Measurements from ENCODE around the gene WFDC13. TPM values are rescaled to one million over a fixed set of nuclear protein-coding genes. Genes with fewer than 3 reads are reported as not detected.
"Not testable (repeated sequence)": the region's sequence is repeated elsewhere in the genome, so short reads cannot be mapped to it uniquely, and the experiment has no call there.

Gene WFDC13, protein sequence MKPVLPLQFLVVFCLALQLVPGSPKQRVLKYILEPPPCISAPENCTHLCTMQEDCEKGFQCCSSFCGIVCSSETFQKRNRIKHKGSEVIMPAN
- total RNA-seq (2014; rRNA removed; shearing (Covaris generic)) = not detected in 2 replicates
- polyA plus RNA-seq (2016; fragmentation: Nextera tagmentation; extraction: Ambion mirVana) = not detected in 2 replicates

DNA sequence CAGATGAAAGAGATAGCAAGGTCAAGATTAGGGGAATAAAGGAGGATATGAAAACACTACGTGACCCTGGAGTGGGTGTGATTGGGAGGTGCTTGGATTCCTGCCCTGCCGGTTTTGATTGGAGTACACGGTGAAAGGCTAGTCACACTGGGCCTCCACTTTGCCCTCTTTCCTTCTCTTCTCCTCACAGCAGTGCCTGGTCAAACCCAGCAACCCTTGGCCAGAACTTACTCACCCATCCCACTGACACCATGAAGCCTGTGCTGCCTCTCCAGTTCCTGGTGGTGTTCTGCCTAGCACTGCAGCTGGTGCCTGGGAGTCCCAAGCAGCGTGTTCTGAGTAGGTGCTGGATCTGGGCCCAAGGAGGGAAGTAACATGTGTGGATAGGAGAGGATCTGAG is at the start of gene WFDC13:
Gene WFDC13, plus strand, starts transcription at position 166 of the 400 bp plus-strand sequence. Its CDS starts 86 bp downstream, at position 252.
- Histone ChIP-seq H2AFZ (no peak within 1 kb of the TSS), H3K4me2 (ENCODE audit: unreplicated experiment) (no peak within 1 kb of the TSS), H3K9me2 (ENCODE audit: insufficient read depth) (no peaks in the 10 kb centered on the region), H3K27ac (no peak within 1 kb of the TSS), H3K36me3 (ENCODE audit: low read depth) (no peaks in the 10 kb centered on the region), H3K27me3 (replicated peaks; ENCODE audit: insufficient read depth) (no peaks in the 10 kb centered on the region), H3K9me3 (ENCODE audit: low read depth) (no peaks in the 10 kb centered on the region), H3K9ac (no peak within 1 kb of the TSS), H3K79me2 (ENCODE audit: insufficient read depth) (no peaks in the 10 kb centered on the region), H3F3A (ENCODE audit: insufficient read depth) (no peaks in the 10 kb centered on the region), H3K4me3 (no peak within 1 kb of the TSS), H3K4me1 (ENCODE audit: insufficient read depth) (no peaks in the 10 kb centered on the region), H4K20me1 (ENCODE audit: insufficient read depth) (no peaks in the 10 kb centered on the region)
- 55 to 63% methylated on average over 4 of the region's 4 CpGs for WGBS, 2 experiments (ENCODE audit: low coverage in 1 of 2, low lambda C conversion rate in 2 of 2, missing lambda C conversion rate in 2 of 2)
- in situ Hi-C loops (cut with MboI) = no loop called here
- DNase-seq = no peak
- TF ChIP-seq EZH2phosphoT487 (IDR thresholded peaks at IDR 0.05; ENCODE audit: insufficient read depth, low read depth) (no peak), EZH2 (IDR thresholded peaks at IDR 0.05; ENCODE audit: insufficient read depth, poor library complexity, severe bottlenecking) (no peak)

DNA sequence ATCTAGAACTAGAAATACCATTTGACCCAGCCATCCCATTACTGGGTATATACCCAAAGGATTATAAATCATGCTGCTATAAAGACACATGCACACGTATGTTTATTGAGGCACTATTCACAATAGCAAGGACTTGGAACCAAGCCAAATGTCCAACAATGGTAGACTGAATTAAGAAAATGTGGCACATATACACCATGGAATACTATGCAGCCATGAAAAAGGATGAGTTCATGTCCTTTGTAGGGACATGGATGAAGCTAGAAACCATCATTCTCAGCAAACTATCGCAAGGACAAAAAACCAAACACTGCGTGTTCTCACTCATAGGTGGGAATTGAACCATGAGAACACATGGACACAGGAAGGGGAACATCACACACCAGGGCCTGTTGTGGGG is 44.8 kb upstream of the WFDC13 start:
- H4K20me1 ChIP-seq (ENCODE audit: insufficient read depth); H3K4me3 ChIP-seq; DNase-seq; H3K9ac ChIP-seq; H3F3A ChIP-seq (ENCODE audit: insufficient read depth); H3K27me3 ChIP-seq (replicated peaks; ENCODE audit: insufficient read depth); in situ Hi-C loops (cut with MboI); H3K79me2 ChIP-seq (ENCODE audit: insufficient read depth); H3K36me3 ChIP-seq (ENCODE audit: low read depth); H3K9me2 ChIP-seq (ENCODE audit: insufficient read depth); H3K4me1 ChIP-seq (ENCODE audit: insufficient read depth); H3K27ac ChIP-seq; H3K9me3 ChIP-seq (ENCODE audit: low read depth); H3K4me2 ChIP-seq (ENCODE audit: unreplicated experiment); H2AFZ ChIP-seq: not testable (repeated sequence)
- WGBS, 2 experiments (ENCODE audit: low coverage in 1 of 2, low lambda C conversion rate in 2 of 2, missing lambda C conversion rate in 2 of 2) = 21 to 56% methylated on average over 3 of the region's 3 CpGs

DNA sequence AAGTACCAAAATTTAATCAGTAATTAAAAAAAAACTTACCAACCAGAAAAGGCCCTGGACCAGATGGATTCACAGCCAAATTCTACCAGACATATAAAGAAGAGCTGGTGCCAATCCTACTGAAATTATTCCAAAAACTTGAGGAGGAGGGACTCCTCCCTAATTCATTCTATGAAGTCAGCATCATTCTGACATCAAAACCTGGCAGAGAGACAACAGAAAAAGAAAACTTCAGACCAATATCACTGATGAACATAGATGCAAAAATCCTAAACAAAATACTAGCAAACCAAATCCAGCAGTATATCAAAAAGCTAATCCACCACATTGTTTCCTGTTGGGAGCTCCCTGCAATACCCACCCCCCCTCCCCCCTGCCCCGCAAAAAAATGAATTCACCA is 31.7 kb upstream of the WFDC13 start, which contains the start of gene WFDC11:
Gene WFDC11, minus strand, starts transcription at position 101 of the 400 bp plus-strand sequence. CDS start 19,639 bp downstream, outside the sequence.
- Histone ChIP-seq H3K4me2 (ENCODE audit: unreplicated experiment) (no peak within 1 kb of the TSS), H3F3A (ENCODE audit: insufficient read depth) (no peaks in the 10 kb centered on the region), H3K9me3 (ENCODE audit: low read depth) (no peaks in the 10 kb centered on the region), H3K9ac (no peak within 1 kb of the TSS), H3K27ac (no peak within 1 kb of the TSS), H3K4me1 (ENCODE audit: insufficient read depth) (no peaks in the 10 kb centered on the region), H3K9me2 (ENCODE audit: insufficient read depth) (no peaks in the 10 kb centered on the region), H4K20me1 (ENCODE audit: insufficient read depth) (no peaks in the 10 kb centered on the region), H3K79me2 (ENCODE audit: insufficient read depth) (no peaks in the 10 kb centered on the region), H3K36me3 (ENCODE audit: low read depth) (no peaks in the 10 kb centered on the region), H3K4me3 (no peak within 1 kb of the TSS), H3K27me3 (replicated peaks; ENCODE audit: insufficient read depth) (no peaks in the 10 kb centered on the region; the same call in none of the 2 replicates), H2AFZ (no peak within 1 kb of the TSS)
- TF ChIP-seq EZH2phosphoT487 (IDR thresholded peaks at IDR 0.05; ENCODE audit: insufficient read depth, low read depth) = no peak
- TF ChIP-seq EZH2 (IDR thresholded peaks at IDR 0.05; ENCODE audit: insufficient read depth, poor library complexity, severe bottlenecking) = no peak
- in situ Hi-C loops (cut with MboI) = no loop called here
- WGBS, 2 experiments (ENCODE audit: low coverage in 1 of 2, low lambda C conversion rate in 2 of 2, missing lambda C conversion rate in 2 of 2) = 39 to 70% methylated on average over 1 of the region's 1 CpG
- DNase-seq = no peak

DNA sequence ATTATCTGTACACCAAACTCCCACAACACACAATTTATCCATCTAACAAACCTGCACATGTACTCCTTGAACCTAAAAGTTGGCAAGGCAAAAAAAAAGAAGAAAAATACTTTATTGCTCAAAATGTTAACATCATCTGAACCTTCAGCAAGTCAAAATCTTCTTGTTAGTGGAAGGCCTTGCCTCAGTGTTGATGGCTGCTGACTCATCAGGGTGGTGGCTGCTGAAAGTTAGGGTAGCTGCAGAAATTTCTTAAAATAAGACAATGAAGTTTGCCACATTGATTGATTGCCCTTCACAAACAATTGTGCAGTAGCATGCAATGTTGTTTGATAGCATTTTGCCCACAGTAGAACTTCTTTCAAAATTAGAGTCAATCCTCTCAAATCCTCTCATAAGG is 29.1 kb upstream of the WFDC13 start:
- H3F3A ChIP-seq (ENCODE audit: insufficient read depth) = no peaks in the 10 kb centered on the region
- H3K4me1 ChIP-seq (ENCODE audit: insufficient read depth) = no peaks in the 10 kb centered on the region
- H3K4me2 ChIP-seq (ENCODE audit: unreplicated experiment) = no peak overlapping the region
- H3K27me3 ChIP-seq (replicated peaks; ENCODE audit: insufficient read depth) = no peaks in the 10 kb centered on the region; the same call in none of the 2 replicates
- H4K20me1 ChIP-seq (ENCODE audit: insufficient read depth) = no peaks in the 10 kb centered on the region
- no peaks in the 10 kb centered on the region for H3K36me3 ChIP-seq (ENCODE audit: low read depth)
- no peak overlapping the region for H3K9ac ChIP-seq
- no peak overlapping the region for H3K27ac ChIP-seq
- DNase-seq = no peak
- H3K79me2 ChIP-seq (ENCODE audit: insufficient read depth) = no peaks in the 10 kb centered on the region
- TF ChIP-seq EZH2phosphoT487 (IDR thresholded peaks at IDR 0.05; ENCODE audit: insufficient read depth, low read depth) (no peak), EZH2 (IDR thresholded peaks at IDR 0.05; ENCODE audit: insufficient read depth, poor library complexity, severe bottlenecking) (no peak)
- H3K9me3 ChIP-seq (ENCODE audit: low read depth) = no peaks in the 10 kb centered on the region
- H3K9me2 ChIP-seq (ENCODE audit: insufficient read depth) = no peaks in the 10 kb centered on the region
- in situ Hi-C loops (cut with MboI) = no loop called here
- no peak overlapping the region for H2AFZ ChIP-seq
- no peak overlapping the region for H3K4me3 ChIP-seq

DNA sequence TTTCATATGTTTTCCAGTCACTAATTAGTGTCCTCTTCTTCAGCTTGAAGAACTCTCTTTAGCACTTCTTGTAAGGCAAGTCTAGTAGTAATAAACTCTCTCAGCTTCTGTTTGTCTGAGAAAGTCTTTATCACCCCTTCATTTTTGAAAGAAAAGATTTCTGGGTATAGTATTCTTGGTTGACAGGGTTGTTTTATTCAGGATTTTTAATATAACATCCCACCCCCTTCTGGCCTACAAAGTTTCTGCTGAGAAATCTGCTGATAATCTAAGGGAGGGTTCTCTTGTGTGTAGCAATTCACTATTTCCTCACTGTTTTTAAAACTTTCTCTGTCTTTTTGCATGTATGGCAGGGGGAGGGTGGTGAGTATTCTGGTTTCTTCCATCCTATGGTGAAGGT is 22.2 kb upstream of the WFDC13 start:
- DNase-seq = no peak
- Histone ChIP-seq H3K27ac (no peak overlapping the region), H3K4me1 (ENCODE audit: insufficient read depth) (no peaks in the 10 kb centered on the region), H3K27me3 (replicated peaks; ENCODE audit: insufficient read depth) (no peaks in the 10 kb centered on the region), H3K79me2 (ENCODE audit: insufficient read depth) (no peaks in the 10 kb centered on the region), H3K9me3 (ENCODE audit: low read depth) (no peaks in the 10 kb centered on the region), H3K4me3 (no peak overlapping the region), H3K4me2 (ENCODE audit: unreplicated experiment) (no peak overlapping the region), H3K9me2 (ENCODE audit: insufficient read depth) (no peaks in the 10 kb centered on the region), H3K9ac (no peak overlapping the region), H4K20me1 (ENCODE audit: insufficient read depth) (no peaks in the 10 kb centered on the region), H2AFZ (no peak overlapping the region), H3F3A (ENCODE audit: insufficient read depth) (no peaks in the 10 kb centered on the region), H3K36me3 (ENCODE audit: low read depth) (no peaks in the 10 kb centered on the region)
- in situ Hi-C loops (cut with MboI) = no loop called here
- TF ChIP-seq EZH2phosphoT487 (IDR thresholded peaks at IDR 0.05; ENCODE audit: insufficient read depth, low read depth) = no peak
- TF ChIP-seq EZH2 (IDR thresholded peaks at IDR 0.05; ENCODE audit: insufficient read depth, poor library complexity, severe bottlenecking) = no peak
